Measurements from ENCODE around the gene DENND5B.

- TF ChIP-seq FOXK2 (IDR thresholded peaks at IDR 0.05) (no peak), PKNOX1 (IDR thresholded peaks at IDR 0.05) (no peak), SP1 (IDR thresholded peaks at IDR 0.05) (no peak), HDGF (IDR thresholded peaks at IDR 0.05; ENCODE audit: borderline replicate concordance) (no peak), ARNT (IDR thresholded peaks at IDR 0.05) (no peak), SUZ12 (IDR thresholded peaks at IDR 0.05) (no peak), L3MBTL2 (conservative IDR thresholded peaks at IDR 0.05) (no peak), TARDBP (IDR thresholded peaks at IDR 0.05) (no peak)
These were observed 15.9 kb downstream of the DENND5B start for GRCh38 chr12:31574803-31575575.

Measured in HEK293T (cell line).